RWPE2 (cell line): ENCODE data around the gene CGA.

Source experiments
- ATAC-seq: fragments of 200-7000 bp; cut with Tn5 transposase; 3 replicates; pipeline ENCODE4 v1.9.1; 2021; ENCODE audit warnings: low read depth
- DNase-seq: peaks from one replicate; pipeline ENCODE4 v3.0.0-alpha.2; 2020; ENCODE audit warnings: low spot score
- H3K27ac ChIP-seq: fragments of 450-650 bp; 2 replicates; pipeline ENCODE4 v1.5.1; 2017; ENCODE audit warnings: mild to moderate bottlenecking; ENCODE audit not compliant: poor library complexity, severe bottlenecking
- H3K27me3 ChIP-seq: fragments of 250-450 bp; sonication (Bioruptor Pico); 2 replicates; pipeline ENCODE4 v1.5.1; 2021; ENCODE audit warnings: mild to moderate bottlenecking, moderate library complexity; ENCODE audit not compliant: insufficient read depth, poor library complexity, severe bottlenecking
- H3K36me3 ChIP-seq: fragments of 250-450 bp; sonication (Bioruptor Pico); 2 replicates; pipeline ENCODE4 v1.5.1; 2020; ENCODE audit warnings: low read depth, mild to moderate bottlenecking, moderate library complexity
- H3K4me1 ChIP-seq: fragments of 250-450 bp; sonication (Bioruptor Pico); 2 replicates; pipeline ENCODE4 v1.5.1; 2021; ENCODE audit warnings: mild to moderate bottlenecking, moderate library complexity; ENCODE audit not compliant: insufficient read depth, poor library complexity, severe bottlenecking
- H3K4me3 ChIP-seq: fragments of 250-450 bp; sonication (Bioruptor Pico); 2 replicates; pipeline ENCODE4 v1.5.1; 2021; ENCODE audit warnings: mild to moderate bottlenecking, moderate library complexity; ENCODE audit not compliant: severe bottlenecking
- H3K9me3 ChIP-seq: fragments of 250-450 bp; sonication (Bioruptor Pico); 2 replicates; pipeline ENCODE4 v1.5.1; 2021; ENCODE audit warnings: mild to moderate bottlenecking, moderate library complexity; ENCODE audit not compliant: severe bottlenecking
- TF ChIP-seq, protein P1 (sequence below): fragments of 450-650 bp; IDR thresholded peaks from one replicate; pipeline ENCODE4 v1.5.1; 2017; ENCODE audit warnings: mild to moderate bottlenecking, moderate library complexity; ENCODE audit not compliant: poor library complexity, severe bottlenecking

The CGA gene

DNA sequence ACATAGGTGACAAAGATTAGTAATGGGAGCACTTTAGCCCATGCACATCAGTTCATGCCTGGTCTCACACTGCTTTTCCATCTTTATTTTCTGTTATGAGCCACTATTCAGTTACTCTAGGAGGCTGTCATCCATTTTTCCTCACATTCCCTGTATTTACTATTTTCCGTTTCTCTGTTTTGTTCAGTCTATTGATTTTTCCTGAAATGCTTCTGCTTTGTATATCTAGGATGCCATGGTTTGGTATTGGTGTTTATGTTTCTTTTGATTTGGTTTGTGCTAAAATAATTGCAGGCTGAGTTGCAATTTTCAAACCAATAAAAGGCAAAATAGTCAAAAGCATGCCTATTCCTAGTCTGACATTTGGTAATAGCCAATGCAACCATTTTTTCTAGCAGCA, 31.6 kb upstream of the CGA start:
- no peak for DNase-seq
- no peaks in the 10 kb centered on the region for H3K4me1 ChIP-seq
- ATAC-seq, result no peak
- H3K27me3 ChIP-seq, result no peaks in the 10 kb centered on the region
- no peaks in the 10 kb centered on the region for H3K9me3 ChIP-seq
- no peak overlapping the region for H3K4me3 ChIP-seq
- no peaks in the 10 kb centered on the region for H3K36me3 ChIP-seq
- H3K27ac ChIP-seq, result no peak overlapping the region
- TF ChIP-seq, protein P1, sequence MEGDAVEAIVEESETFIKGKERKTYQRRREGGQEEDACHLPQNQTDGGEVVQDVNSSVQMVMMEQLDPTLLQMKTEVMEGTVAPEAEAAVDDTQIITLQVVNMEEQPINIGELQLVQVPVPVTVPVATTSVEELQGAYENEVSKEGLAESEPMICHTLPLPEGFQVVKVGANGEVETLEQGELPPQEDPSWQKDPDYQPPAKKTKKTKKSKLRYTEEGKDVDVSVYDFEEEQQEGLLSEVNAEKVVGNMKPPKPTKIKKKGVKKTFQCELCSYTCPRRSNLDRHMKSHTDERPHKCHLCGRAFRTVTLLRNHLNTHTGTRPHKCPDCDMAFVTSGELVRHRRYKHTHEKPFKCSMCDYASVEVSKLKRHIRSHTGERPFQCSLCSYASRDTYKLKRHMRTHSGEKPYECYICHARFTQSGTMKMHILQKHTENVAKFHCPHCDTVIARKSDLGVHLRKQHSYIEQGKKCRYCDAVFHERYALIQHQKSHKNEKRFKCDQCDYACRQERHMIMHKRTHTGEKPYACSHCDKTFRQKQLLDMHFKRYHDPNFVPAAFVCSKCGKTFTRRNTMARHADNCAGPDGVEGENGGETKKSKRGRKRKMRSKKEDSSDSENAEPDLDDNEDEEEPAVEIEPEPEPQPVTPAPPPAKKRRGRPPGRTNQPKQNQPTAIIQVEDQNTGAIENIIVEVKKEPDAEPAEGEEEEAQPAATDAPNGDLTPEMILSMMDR, result no peak

DNA sequence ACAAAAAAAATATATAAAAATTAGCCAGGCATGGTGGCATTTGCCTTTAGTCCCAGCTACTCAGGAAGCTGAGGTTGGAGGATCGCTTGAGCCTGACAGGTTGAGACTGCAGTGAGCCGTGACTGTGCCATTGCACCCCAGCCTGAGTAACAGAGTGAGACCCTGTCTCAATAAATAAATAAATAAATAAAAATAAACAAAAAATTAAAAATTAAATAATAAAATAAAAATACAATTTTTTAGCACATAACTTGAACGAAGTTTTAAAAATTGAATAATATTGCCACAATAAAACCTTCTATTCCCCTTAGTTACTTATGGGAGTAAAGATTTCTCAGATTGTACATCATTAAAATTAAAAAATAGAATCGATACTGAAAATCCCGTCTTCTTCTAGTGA, 29.2 kb upstream of the CGA start:
- Histone ChIP-seq H3K4me1 (no peaks in the 10 kb centered on the region), H3K27ac (no peak overlapping the region), H3K4me3 (no peak overlapping the region), H3K27me3 (no peaks in the 10 kb centered on the region), H3K9me3 (no peaks in the 10 kb centered on the region), H3K36me3 (no peaks in the 10 kb centered on the region)
- no peak for ATAC-seq
- TF ChIP-seq, protein P1, result no peak
- DNase-seq, result no peak

DNA sequence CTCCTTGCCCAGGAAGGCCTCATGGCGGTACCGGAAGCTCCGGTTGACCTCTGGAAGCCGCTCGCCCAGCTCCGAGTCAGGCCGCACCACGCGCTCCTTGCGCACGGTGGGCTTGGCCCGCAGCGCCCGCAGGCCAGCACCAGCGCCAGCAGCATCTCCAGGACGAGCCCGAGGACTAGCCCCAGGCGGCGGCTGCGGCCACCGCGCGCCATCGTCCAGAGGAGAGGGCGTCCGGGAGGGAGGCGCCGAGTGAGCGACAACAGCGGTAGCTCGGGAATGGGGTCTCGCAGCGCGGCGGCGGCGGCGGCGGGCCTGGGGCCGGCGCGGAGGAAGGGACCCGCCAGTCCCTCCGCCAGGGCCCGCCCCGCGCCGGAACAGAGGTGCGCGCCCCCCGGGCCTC, 27.6 kb upstream of the CGA start:
- H3K4me3 ChIP-seq, result no peak overlapping the region
- no peak overlapping the region for H3K27ac ChIP-seq

DNA sequence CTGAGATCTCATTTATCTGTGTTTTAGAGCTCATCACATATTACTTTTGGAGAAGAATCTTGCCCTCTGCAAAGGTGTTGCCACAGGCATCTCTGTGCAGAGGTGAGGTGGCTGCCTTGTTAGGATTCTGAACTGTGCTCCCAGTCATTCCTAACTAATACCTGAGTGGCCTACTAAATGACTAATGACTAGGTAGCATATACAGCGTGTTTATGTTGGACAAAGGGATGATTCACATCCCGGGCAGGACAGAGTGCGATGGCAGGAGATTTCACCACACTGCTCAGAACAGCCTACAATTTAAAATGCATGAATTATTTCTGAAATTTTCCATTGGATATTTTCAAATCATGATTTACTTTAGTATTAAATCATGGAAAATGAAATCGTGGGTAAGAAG, 23.1 kb upstream of the CGA start:
- Histone ChIP-seq H3K4me1 (peaks cover 5% of the 10 kb centered on the region), H3K27me3 (no peaks in the 10 kb centered on the region), H3K36me3 (no peaks in the 10 kb centered on the region), H3K4me3 (no peak overlapping the region), H3K9me3 (no peaks in the 10 kb centered on the region), H3K27ac (peak overlapping the region; percentile 56)
- DNase-seq (no peak), ATAC-seq (peak; percentile 100)
- TF ChIP-seq, protein P1, result no peak

More for the DNA sequence above, 27.6 kb upstream of the CGA start:
- H3K9me3 ChIP-seq, result no peaks in the 10 kb centered on the region
- no peaks in the 10 kb centered on the region for H3K36me3 ChIP-seq
- no peaks in the 10 kb centered on the region for H3K27me3 ChIP-seq
- ATAC-seq (no peak), DNase-seq (no peak)
- peaks cover 5% of the 10 kb centered on the region for H3K4me1 ChIP-seq
- TF ChIP-seq, protein P1, result no peak

DNA sequence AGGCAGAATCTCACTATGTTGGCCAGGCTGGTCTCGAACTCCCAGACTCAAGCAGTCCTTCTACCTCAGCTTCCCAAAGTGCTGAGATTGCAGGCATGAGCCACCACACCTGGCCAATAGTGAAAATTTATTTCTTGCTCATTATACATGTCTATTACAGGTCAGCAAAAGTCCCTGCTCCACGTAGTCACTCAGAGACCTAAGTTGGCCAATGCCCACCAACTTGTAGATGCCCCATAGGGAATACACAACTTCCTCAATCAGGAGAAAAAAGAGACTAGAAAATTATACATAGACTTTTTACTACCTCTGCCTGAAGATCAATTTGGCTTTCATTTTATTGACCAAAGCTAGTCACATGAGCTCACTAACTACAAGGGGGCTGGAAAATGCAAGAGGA, 22.0 kb upstream of the CGA start:
- H3K27ac ChIP-seq, result no peak overlapping the region
- no peaks in the 10 kb centered on the region for H3K36me3 ChIP-seq
- H3K4me3 ChIP-seq, result no peak overlapping the region
- peaks cover 5% of the 10 kb centered on the region for H3K4me1 ChIP-seq
- H3K9me3 ChIP-seq, result no peaks in the 10 kb centered on the region
- ATAC-seq, result no peak
- H3K27me3 ChIP-seq, result no peaks in the 10 kb centered on the region
- DNase-seq, result no peak
- TF ChIP-seq, protein P1, result no peak
